OCI-LY7 (cell line): ENCODE results near the gene GNA15.

Source experiments
- EZH2phosphoT487 ChIP-seq: fragments of 200-600 bp; sonication (generic); IDR thresholded peaks from 2 replicates; pipeline ENCODE4 v1.6.1; 2018; ENCODE audit warnings: low read depth, borderline replicate concordance, mild to moderate bottlenecking, mixed run types, antibody characterized with exemption, low read length, moderate library complexity, mixed read lengths
- TF ChIP-seq, protein P1 (sequence below): fragments of 200-600 bp; sonication (generic); conservative IDR thresholded peaks from 2 replicates; pipeline ENCODE4 v1.5.1; 2014; ENCODE audit warnings: mild to moderate bottlenecking, antibody characterized with exemption, low read length, moderate library complexity, mixed read lengths

DNA sequence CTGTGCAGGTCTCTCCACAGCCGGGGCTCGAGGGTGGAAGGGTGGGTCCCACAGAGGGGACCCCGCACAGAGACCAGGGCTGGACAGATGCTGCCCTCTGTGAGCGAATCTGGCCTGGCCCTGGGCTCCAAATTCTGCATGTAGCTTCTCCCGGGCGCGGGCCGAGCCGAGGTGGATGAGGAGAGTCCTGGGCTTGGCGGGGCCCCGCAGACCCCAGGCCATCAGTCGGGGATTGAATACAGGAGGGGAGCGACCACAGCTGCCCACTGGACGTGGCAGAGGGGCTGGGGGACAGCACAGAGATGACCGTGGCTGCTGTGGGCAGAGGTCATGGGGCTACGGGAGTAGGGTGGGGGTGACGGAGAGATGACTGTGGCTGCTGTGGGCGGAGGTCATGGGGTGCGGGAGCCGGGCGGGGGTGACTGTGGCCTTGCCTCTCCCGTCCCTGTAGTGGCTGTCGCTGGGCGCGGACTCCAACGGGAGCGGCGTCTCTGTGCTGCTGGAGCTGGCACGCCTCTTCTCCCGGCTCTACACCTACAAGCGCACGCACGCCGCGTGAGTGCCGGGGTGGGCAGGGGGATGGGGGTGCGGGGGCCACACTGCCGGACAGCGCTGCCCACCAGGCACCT is 65.4 kb downstream of the GNA15 start:
- TF ChIP-seq, protein P1, sequence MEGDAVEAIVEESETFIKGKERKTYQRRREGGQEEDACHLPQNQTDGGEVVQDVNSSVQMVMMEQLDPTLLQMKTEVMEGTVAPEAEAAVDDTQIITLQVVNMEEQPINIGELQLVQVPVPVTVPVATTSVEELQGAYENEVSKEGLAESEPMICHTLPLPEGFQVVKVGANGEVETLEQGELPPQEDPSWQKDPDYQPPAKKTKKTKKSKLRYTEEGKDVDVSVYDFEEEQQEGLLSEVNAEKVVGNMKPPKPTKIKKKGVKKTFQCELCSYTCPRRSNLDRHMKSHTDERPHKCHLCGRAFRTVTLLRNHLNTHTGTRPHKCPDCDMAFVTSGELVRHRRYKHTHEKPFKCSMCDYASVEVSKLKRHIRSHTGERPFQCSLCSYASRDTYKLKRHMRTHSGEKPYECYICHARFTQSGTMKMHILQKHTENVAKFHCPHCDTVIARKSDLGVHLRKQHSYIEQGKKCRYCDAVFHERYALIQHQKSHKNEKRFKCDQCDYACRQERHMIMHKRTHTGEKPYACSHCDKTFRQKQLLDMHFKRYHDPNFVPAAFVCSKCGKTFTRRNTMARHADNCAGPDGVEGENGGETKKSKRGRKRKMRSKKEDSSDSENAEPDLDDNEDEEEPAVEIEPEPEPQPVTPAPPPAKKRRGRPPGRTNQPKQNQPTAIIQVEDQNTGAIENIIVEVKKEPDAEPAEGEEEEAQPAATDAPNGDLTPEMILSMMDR: no peak
- TF ChIP-seq EZH2phosphoT487: no peak
